GM10266 (cell line): ENCODE data around the gene ISX.
"Not testable (repeated sequence)": the region's sequence is repeated elsewhere in the genome, so short reads cannot be mapped to it uniquely, and the experiment has no call there.

Experiments used
- DNase-seq: peaks from one replicate; pipeline ENCODE4 v3.0.0; 2012; ENCODE audit errors: extremely low spot score
- TF ChIP-seq, protein P1 (sequence below): IDR thresholded peaks from 2 replicates; pipeline ENCODE4 v1.5.1; 2012; ENCODE audit warnings: mild to moderate bottlenecking, low read depth; ENCODE audit not compliant: control insufficient read depth, insufficient read depth; ENCODE audit errors: missing control alignments

The ISX gene

DNA sequence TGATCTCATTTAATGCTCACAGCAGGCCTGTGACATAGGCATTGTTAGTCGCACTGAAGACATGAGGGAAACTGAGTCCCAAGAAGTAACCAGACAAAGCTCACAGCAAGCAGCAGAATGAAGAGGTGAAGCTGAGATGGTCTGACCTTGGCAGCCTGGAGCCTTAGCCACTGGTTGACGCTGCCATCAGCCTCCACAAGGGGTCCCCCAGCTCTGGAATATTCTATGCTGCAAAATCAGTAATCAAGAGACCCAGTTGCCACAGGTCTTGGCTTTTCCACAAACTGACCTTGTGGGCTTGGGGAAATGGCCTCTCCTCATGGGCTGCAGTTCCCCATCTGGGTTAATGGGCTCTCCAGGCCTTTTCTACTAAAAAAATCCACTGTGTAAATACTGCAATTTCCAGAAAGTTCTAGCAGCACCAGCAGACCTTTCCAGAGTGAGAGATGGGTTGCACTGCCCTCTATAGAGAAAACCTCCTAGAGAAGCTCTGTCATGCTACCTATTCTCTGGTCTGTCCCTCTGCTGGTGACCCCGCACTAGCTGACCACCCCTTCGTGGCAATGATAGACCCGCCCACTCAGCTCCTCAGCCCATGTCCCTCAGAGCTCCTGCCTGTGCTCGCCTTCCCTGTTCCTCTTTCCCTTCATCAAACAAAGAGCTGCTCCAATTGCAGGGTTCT is 22.6 kb upstream of the ISX start:
- TF ChIP-seq, protein P1, sequence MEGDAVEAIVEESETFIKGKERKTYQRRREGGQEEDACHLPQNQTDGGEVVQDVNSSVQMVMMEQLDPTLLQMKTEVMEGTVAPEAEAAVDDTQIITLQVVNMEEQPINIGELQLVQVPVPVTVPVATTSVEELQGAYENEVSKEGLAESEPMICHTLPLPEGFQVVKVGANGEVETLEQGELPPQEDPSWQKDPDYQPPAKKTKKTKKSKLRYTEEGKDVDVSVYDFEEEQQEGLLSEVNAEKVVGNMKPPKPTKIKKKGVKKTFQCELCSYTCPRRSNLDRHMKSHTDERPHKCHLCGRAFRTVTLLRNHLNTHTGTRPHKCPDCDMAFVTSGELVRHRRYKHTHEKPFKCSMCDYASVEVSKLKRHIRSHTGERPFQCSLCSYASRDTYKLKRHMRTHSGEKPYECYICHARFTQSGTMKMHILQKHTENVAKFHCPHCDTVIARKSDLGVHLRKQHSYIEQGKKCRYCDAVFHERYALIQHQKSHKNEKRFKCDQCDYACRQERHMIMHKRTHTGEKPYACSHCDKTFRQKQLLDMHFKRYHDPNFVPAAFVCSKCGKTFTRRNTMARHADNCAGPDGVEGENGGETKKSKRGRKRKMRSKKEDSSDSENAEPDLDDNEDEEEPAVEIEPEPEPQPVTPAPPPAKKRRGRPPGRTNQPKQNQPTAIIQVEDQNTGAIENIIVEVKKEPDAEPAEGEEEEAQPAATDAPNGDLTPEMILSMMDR, result peak; percentile 65
- peak; percentile 57 for DNase-seq

DNA sequence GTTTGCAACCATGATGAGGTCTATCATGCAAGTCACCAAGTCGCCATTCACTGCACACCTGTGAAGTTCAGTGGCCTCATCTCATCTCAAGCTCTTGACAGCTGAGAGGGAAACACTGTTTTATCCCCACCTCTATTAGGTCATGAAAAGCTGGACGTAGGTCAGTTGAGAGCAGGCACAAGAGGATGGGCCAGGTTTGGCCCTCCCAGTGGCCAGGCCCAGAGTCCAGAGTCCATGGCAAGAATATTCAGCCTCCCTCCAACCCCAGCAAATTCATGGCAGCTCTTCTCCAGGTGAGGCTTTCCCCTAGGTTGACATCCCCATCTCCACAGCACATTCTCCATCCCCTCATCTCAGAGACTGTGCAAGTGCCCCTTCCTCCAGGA is 22.0 kb upstream of the ISX start:
- no peak for DNase-seq
- TF ChIP-seq, protein P1, result no peak

DNA sequence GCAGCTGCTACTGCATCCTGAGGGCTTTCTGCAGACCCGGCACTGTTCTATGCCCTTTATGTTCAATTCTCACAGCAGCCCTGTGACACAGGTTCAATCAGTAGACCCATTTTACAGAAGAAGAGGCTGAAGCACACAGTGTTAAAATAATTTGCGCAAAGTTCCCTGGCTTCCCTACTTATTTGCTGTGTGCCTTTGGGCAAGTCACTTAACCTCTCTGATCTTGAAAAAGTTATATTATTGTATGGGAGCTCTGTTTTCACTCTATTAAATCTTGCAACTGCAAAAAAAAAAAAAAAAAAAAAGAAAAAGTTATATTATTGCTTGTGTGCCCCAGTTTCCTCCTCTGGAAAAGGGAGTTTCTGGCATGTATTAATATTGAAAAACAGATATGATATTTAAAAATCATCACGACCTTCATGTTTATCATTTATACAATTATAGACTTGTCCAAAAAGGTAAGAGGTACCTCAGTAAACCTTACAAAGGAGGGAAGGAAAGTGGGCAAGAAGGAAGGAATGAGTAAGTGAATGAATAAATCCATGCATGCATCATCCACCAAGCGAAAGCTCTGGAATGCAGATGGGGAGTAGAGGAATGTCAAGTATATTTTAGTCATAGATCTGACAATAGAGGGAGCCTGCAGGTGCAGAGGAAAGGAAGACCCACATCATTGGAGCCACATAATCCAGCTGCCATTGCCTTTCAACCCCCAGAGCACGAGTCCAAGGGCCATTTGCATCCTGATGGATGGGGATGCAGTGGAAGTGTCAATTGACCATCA is 21.2 kb upstream of the ISX start:
- DNase-seq, result no peak

DNA sequence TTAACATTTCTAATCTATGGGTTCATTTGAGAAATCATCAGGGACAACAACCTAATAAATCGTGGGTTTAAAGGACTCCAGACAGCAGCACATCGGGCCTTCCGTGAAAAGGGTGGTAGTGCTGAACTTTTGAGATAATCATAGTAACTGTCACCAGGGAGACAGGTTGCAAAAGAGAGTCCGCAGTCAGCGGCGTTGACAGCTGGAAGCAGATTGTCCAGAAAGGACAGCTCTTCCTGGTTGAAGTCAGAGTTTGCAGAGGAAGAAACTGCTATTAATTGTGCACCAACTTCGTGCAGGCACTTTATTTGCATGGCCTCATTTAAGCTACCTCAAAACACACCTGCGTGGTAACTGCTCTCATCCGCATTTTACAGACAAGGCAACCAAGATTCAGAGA is 20.5 kb upstream of the ISX start:
- DNase-seq, result no peak
- TF ChIP-seq, protein P1, result no peak

More for the DNA sequence above, 21.2 kb upstream of the ISX start:
- TF ChIP-seq, protein P1, result no peak

DNA sequence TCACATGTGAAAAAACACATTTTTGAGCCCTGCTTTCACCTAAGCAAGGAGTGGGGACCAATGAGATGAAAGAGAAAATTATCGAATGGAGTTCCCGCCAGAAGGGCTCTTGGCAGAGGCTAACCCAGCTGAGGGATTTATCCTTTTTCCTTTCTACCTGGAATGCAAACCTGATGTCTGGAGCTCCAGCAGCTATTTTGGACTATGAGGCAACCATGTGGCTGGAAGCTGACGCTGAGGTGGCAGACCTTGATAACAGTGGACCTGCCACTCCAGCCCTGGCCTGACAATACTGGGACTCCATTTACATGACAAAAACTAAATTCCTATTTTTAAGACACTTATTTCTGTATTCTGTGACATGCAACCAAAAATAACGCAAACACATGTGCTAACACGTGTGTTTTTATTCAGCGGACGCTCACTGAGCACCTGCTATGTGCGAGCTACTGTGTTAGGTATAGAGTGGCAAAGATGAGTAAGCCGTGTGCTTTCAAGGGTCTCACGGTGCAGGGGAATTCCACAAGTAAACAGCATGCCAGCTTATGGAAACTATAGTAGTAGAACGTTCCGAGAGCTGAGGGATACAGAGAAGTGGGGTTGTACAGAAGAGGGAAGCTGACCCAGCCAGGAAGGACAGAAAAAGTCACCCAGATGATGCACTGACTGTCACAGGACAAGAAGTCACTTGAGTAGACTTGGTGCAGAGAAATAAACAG is 19.1 kb upstream of the ISX start:
- TF ChIP-seq, protein P1, result no peak
- no peak for DNase-seq

DNA sequence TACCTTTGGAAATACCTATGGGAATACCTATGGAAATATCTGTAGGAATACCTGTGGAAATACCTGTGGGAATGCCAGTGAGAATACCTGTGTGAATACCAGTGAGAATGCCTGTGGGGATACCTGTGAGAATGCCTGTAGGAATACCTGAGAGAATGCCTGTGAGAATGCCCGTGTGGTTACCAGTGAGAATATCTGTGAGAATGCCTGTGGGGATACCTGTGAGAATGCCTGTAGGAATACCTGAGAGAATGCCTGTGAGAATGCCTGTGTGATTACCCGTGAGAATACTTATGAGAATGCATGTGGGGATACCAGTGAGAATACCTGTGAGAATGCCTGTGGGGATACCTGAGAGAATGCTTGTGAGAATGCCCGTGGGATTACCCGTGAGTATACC is 15.9 kb upstream of the ISX start:
- not testable (repeated sequence) for DNase-seq

DNA sequence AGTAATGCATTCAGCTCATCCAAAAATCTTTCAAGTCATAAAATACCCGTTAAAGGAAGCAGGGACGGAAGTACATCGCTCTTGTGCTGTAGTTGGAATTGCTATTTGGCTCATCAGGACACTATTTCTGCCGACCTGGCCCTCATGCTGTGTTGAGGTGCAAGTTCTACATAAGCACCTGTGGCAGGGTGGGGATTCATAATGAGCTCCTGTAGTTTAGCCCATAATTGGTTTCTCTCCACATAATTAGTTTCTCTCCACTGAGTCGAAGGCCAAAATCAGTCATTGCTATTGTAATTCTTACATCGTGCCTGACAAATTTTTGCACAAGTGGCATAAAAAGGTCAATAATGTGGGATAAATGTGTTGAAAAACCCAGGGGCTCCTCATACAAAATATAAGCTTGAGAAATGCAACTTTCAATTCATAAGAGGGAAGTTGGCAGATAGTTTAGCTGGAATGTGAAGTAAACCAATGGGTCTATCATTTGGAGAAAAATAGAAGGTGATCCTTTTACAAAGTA is 14.9 kb upstream of the ISX start:
- TF ChIP-seq, protein P1, result no peak

More for the DNA sequence above, 14.9 kb upstream of the ISX start:
- no peak for DNase-seq
